ENCODE data around the gene DHRSX.
"Not testable (repeated sequence)": the region's sequence is repeated elsewhere in the genome, so short reads cannot be mapped to it uniquely, and the experiment has no call there.

Gene DHRSX

DNA sequence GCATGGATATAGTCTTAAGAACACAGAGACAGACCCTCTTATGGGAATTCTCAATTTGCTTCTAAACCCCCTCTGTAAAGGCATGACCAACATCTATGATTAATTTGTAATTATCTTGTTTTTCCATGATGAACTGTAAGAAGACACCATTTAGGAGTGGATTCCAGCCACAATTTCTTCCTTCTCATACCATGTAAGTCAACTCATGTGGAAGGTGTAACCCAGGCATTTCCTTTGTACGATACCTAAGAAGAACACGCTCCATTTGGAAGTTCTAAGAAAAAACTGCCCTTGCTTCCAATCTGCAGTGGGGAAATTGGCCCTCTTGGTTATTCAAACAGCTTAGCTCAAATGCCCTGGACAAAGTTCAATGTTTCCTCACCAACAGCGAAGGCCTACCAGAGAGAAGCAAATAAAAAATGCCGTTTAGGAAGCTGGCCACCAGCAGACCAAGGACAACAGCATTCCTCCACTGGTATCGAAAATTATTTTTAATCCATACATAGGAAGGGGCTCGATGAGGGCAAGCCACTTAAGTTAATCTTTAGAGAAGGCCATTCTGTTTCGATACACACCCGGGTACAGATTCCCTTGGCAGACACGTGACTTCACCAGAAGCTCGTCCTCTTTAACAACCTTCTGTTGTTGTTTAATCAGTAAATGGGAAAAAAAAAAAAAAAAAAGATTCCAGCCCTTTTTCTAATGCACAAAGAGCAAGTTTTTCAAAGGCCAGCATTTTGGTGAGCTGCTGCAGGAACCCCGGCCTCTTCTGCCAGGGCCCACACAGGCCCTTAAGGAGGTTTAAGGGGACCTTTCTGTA, 2.6 kb downstream of the DHRSX start:
- peak; percentile 21 for DNase-seq (ENCODE audit: low spot score)

- DNase-seq (ENCODE audit: low spot score), result no peak
These were observed 5.2 kb downstream of the DHRSX start for GRCh38 chrX:2495595-2495994.

- DNase-seq (ENCODE audit: low spot score), result no peak
These were observed 8.1 kb downstream of the DHRSX start for GRCh38 chrX:2492531-2493218.

GRCh38 chrX:2490634-2491033, 10.1 kb downstream of the DHRSX start:
- no peak for DNase-seq (ENCODE audit: low spot score)

GRCh38 chrX:2489446-2490445, 11.0 kb downstream of the DHRSX start:
- DNase-seq (ENCODE audit: low spot score), result no peak

- no peak for DNase-seq (ENCODE audit: low spot score)
These were observed 12.0 kb downstream of the DHRSX start for GRCh38 chrX:2488621-2489285.

DNA sequence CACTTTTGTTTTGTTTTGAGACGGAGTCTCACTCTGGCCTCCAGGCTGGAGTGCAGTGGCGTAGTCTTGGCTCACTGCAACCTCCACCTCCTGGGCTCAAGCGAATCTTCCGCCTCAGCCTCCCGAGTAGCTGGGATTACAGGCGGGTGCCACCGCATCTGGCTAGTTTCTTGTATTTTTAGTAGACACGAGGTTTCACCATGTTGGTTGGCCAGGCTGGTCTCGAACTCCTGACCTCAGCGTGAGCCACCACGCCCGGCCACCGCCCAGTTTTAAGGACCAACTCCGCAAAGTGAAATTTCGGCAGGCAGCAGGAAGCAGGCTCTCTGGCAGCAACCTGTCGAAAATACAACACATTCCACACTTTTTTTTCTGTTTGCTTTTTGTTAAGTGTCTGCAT, 13.4 kb downstream of the DHRSX start:
- DNase-seq (ENCODE audit: low spot score), result no peak

GRCh38 chrX:2486476-2487133, 14.2 kb downstream of the DHRSX start:
- DNase-seq (ENCODE audit: low spot score), result no peak

- no peak for DNase-seq (ENCODE audit: low spot score)
These were observed 14.9 kb downstream of the DHRSX start for GRCh38 chrX:2485789-2486345.

GRCh38 chrX:2484721-2485648, 15.8 kb downstream of the DHRSX start:
- no peak for DNase-seq (ENCODE audit: low spot score)

DNA sequence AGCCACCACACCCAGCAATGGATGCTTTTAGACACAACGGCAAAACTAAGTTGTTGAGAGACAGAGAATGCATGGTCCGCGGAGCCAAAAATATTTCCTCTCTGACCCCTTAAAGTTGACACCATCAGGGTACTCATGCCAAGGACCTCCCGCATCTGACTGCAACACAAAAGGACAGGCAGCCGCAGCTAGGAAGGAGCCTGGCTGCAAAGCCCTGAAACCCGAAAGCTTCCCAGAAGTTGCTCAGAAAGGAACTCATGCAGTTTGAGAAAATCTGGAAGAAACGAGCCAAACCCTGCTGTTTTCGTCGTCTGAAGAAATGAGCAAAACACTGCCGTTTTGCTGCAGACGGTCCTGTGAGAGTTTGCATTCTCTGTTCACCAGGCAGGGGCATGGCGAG, 16.5 kb downstream of the DHRSX start:
- no peak for DNase-seq (ENCODE audit: low spot score)

DNA sequence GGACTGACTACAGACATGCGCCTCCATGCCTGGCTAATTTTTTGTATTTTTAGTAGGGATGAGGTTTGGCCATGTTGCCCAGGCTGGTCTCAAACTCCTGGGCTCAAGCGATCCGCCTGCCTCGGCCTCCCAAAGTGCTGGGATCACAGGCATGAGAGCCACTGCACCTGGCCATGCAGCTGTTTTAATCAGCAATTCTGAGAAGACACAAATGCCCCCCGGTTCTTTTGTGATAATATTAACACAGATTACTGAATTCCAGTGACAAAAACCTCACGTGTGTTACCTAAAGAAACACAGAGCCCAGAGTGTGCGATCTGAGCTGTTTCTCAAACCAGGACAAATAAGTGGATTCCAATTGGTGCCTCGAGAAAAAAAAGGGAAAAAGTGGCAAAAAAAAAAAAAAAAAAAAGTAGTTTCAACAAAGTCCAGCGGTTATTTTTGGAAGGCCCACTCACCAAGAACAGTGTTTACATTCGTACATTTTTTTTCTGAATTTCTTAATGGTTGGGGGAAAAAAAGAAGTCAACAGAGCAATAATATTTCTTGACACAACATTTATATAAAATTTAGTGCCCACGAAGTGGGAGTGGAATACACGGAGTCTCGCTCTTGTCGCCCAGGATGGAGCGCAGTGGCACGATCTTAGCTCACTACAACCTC, 17.2 kb downstream of the DHRSX start:
- DNase-seq (ENCODE audit: low spot score), result no peak

DNA sequence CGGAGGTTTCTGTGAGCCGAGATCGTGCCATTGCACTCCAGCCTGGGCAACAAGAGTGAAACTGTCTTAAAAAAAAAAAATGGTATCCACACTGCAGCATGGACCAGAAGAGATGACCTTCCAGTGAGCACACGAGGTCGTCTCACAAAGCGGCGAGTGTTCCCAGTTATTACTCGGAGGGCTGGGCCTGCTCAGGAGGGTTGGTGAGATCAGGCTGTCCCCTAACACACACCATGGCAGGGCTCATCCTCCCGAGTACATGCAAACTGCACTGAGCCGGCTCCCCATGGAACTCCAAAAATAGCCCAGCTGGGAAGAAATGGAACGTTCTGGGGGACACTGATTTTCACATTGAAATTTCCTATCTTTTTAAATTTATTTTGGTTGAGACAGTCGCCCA, 19.2 kb downstream of the DHRSX start:
- DNase-seq (ENCODE audit: low spot score), result not testable (repeated sequence)

- not testable (repeated sequence) for DNase-seq (ENCODE audit: low spot score)
These were observed 20.8 kb downstream of the DHRSX start for GRCh38 chrX:2479982-2480381.

DNA sequence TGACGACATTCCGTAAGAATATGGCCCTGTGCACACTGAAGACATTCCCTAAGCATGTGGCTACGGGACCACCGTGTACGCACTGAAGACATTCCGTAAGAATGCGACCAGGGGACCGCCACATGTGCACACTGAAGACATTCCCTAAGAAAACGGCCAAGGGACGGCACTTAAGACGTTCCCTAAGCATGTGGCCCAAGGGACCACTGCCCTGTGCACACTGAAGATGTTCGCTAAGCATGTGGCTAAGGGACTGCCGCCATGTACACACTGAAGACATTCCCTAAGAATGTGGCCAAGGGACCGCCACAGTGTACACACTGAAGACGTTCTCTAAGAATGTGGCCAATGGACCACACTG, 21.4 kb downstream of the DHRSX start:
- DNase-seq (ENCODE audit: low spot score), result no peak

DNA sequence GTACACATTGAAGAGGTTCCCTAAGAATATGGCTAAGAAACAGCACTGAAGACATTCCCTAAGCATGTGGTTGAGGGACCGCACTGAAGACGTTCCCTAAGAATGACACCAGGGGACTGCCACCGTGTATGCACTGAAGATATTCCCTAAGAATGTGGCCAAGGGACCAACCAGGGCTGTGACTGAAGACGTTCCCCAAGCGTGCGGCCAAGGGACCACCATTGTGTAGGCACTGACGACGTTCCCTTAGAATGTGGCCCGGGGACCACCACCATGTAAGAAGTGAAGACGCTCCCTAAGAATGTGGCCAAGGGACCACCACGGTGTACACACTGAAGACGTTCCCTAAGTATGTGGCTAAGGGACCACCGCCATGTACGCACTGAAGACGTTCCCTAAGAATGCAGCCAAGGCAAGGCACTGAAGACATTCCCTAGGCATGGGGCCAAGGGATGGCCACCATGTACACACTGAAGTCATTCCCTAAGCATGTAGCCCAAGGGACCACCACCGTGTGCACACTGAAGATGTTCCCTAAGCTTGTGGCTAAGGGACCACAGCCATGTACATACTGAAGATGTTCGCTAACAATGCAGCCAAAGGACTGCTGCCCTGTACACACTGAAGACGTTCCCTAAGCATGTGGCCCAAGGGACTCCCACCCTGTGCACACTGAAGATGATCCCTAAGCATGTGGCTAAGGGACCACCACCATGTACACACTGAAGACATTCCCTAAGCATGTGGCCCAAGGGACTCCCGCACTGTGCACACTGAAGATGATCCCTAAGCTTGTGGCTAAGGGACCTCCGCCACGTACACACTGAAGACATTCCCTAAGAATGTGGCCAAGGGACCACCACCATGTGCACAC, 22.0 kb downstream of the DHRSX start:
- no peak for DNase-seq (ENCODE audit: low spot score)

- peak; percentile 72 for DNase-seq (ENCODE audit: low spot score)
These were observed 23.5 kb downstream of the DHRSX start for GRCh38 chrX:2477313-2477712.

All from LoVo (cell line).